NCI-H2029 (cell line): ENCODE measurements around the gene HFM1.
"Not testable (repeated sequence)": the region's sequence is repeated elsewhere in the genome, so short reads cannot be mapped to it uniquely, and the experiment has no call there.

Source experiments
- DNase-seq: peaks from one replicate; lab custom pipeline; 2025; lab: John Stamatoyannopoulos, UW

HFM1 gene

GRCh38 chr1:91404151-91405012, at the start of gene HFM1:
HFM1 (minus strand) TSS chr1:91404837; CDS start chr1:91401082, 3,755 bp downstream.
- DNase-seq, result peak; percentile 71

GRCh38 chr1:91454136-91454535, 49.5 kb upstream of the HFM1 start:
- no peak for DNase-seq

- no peak for DNase-seq
These were observed 45.6 kb upstream of the HFM1 start for GRCh38 chr1:91450260-91450659.

GRCh38 chr1:91447782-91448181, 43.1 kb upstream of the HFM1 start:
- DNase-seq, result not testable (repeated sequence)

GRCh38 chr1:91441980-91442379, 37.3 kb upstream of the HFM1 start:
- DNase-seq, result not testable (repeated sequence)

- no peak for DNase-seq
These were observed 36.2 kb upstream of the HFM1 start for GRCh38 chr1:91440847-91441246.

- DNase-seq, result no peak
These were observed 34.4 kb upstream of the HFM1 start for GRCh38 chr1:91439016-91439415.

- DNase-seq, result no peak
These were observed 23.7 kb upstream of the HFM1 start for GRCh38 chr1:91428182-91428798.

- no peak for DNase-seq
These were observed 23.1 kb upstream of the HFM1 start for GRCh38 chr1:91427741-91428140.

GRCh38 chr1:91422523-91422922, 17.9 kb upstream of the HFM1 start:
- not testable (repeated sequence) for DNase-seq

- no peak for DNase-seq
These were observed 7.7 kb upstream of the HFM1 start for GRCh38 chr1:91412371-91412770.

- no peak for DNase-seq
These were observed 2.2 kb upstream of the HFM1 start for GRCh38 chr1:91406773-91407389.

- peak; percentile 64 for DNase-seq
These were observed 2.6 kb downstream of the HFM1 start for GRCh38 chr1:91402023-91402422.

GRCh38 chr1:91400133-91400725, 4.4 kb downstream of the HFM1 start:
- peak; percentile 45 for DNase-seq

- no peak for DNase-seq
These were observed 6.3 kb downstream of the HFM1 start for GRCh38 chr1:91398291-91398690.

GRCh38 chr1:91397605-91398004, 7.0 kb downstream of the HFM1 start:
- DNase-seq, result no peak

- DNase-seq, result no peak
These were observed 11.6 kb downstream of the HFM1 start for GRCh38 chr1:91393042-91393441.

- no peak for DNase-seq
These were observed 18.5 kb downstream of the HFM1 start for GRCh38 chr1:91386109-91386508.

- no peak for DNase-seq
These were observed 21.2 kb downstream of the HFM1 start for GRCh38 chr1:91383456-91383855.

GRCh38 chr1:91381844-91382243, 22.8 kb downstream of the HFM1 start:
- no peak for DNase-seq

GRCh38 chr1:91374086-91374485, 30.6 kb downstream of the HFM1 start:
- DNase-seq, result no peak

GRCh38 chr1:91372230-91372629, 32.4 kb downstream of the HFM1 start:
- not testable (repeated sequence) for DNase-seq

- DNase-seq, result no peak
These were observed 55.1 kb downstream of the HFM1 start for GRCh38 chr1:91349524-91349923.
